HEK293T (cell line): ENCODE measurements around the gene MAMDC2.

Experiments used
- CTCF ChIA-PET: fragments of 350-600 bp; formaldehyde crosslinking; extraction: SDS; loops from one replicate; lab custom pipeline; 2021; ENCODE audit warnings: antibody characterized with exemption, inconsistent platforms; lab: Yijun Ruan, JAX
- POLR2A ChIA-PET: fragments of 350-600 bp; formaldehyde crosslinking; extraction: SDS; loops from one replicate; lab custom pipeline; 2020; ENCODE audit warnings: antibody characterized with exemption, inconsistent platforms; lab: Yijun Ruan, JAX
- DNase-seq: peaks from one replicate; pipeline ENCODE4 v3.0.0; 2012; ENCODE audit warnings: mixed read lengths; ENCODE audit errors: extremely low spot score
- ARNT ChIP-seq: fragments of 450-650 bp; IDR thresholded peaks from 2 replicates; pipeline ENCODE4 v1.6.1; 2017; ENCODE audit warnings: mild to moderate bottlenecking
- BHLHE40 ChIP-seq: fragments of 450-650 bp; IDR thresholded peaks from 2 replicates; pipeline ENCODE4 v1.6.1; 2016; ENCODE audit warnings: mild to moderate bottlenecking, moderate library complexity, borderline replicate concordance
- CTBP1 ChIP-seq: fragments of 450-650 bp; IDR thresholded peaks from 2 replicates; pipeline ENCODE4 v1.6.1; 2016; ENCODE audit warnings: borderline replicate concordance
- ELF4 ChIP-seq: fragments of 450-650 bp; IDR thresholded peaks from 2 replicates; pipeline ENCODE4 v1.6.1; 2017; ENCODE audit warnings: antibody characterized with exemption
- FOXA1 ChIP-seq: fragments of 450-650 bp; IDR thresholded peaks from 2 replicates; pipeline ENCODE4 v1.6.1; 2016; ENCODE audit warnings: mild to moderate bottlenecking
- FOXK2 ChIP-seq: fragments of 450-650 bp; IDR thresholded peaks from 2 replicates; pipeline ENCODE4 v1.6.1; 2016; ENCODE audit warnings: mild to moderate bottlenecking
- FOXM1 ChIP-seq: fragments of 450-650 bp; IDR thresholded peaks from 2 replicates; pipeline ENCODE4 v1.6.1; 2017; ENCODE audit warnings: mild to moderate bottlenecking, borderline replicate concordance
- HDGF ChIP-seq: fragments of 450-650 bp; IDR thresholded peaks from 2 replicates; pipeline ENCODE4 v1.6.1; 2017; ENCODE audit warnings: antibody characterized with exemption, borderline replicate concordance
- L3MBTL2 ChIP-seq: fragments of 450-650 bp; conservative IDR thresholded peaks from 2 replicates; pipeline ENCODE4 v1.6.1; 2016; ENCODE audit warnings: mild to moderate bottlenecking
- LEF1 ChIP-seq: fragments of 450-650 bp; IDR thresholded peaks from 2 replicates; pipeline ENCODE4 v1.6.1; 2017; ENCODE audit warnings: mild to moderate bottlenecking, borderline replicate concordance
- NFRKB ChIP-seq: fragments of 450-650 bp; IDR thresholded peaks from 2 replicates; pipeline ENCODE4 v1.6.1; 2016; ENCODE audit warnings: mild to moderate bottlenecking, moderate library complexity
- SP1 ChIP-seq: fragments of 450-650 bp; IDR thresholded peaks from 2 replicates; pipeline ENCODE4 v1.6.1; 2017
- SUZ12 ChIP-seq: fragments of 450-650 bp; IDR thresholded peaks from 2 replicates; pipeline ENCODE4 v1.6.1; 2016; ENCODE audit warnings: mild to moderate bottlenecking
- TARDBP ChIP-seq: fragments of 450-650 bp; IDR thresholded peaks from 2 replicates; pipeline ENCODE4 v1.6.1; 2016
- ZNF384 ChIP-seq: fragments of 450-650 bp; IDR thresholded peaks from 2 replicates; pipeline ENCODE4 v1.6.1; 2016
- TF ChIP-seq, protein P1 (sequence below): fragments of 450-650 bp; IDR thresholded peaks from 2 replicates; pipeline ENCODE4 v1.6.1; 2016

Gene MAMDC2

DNA sequence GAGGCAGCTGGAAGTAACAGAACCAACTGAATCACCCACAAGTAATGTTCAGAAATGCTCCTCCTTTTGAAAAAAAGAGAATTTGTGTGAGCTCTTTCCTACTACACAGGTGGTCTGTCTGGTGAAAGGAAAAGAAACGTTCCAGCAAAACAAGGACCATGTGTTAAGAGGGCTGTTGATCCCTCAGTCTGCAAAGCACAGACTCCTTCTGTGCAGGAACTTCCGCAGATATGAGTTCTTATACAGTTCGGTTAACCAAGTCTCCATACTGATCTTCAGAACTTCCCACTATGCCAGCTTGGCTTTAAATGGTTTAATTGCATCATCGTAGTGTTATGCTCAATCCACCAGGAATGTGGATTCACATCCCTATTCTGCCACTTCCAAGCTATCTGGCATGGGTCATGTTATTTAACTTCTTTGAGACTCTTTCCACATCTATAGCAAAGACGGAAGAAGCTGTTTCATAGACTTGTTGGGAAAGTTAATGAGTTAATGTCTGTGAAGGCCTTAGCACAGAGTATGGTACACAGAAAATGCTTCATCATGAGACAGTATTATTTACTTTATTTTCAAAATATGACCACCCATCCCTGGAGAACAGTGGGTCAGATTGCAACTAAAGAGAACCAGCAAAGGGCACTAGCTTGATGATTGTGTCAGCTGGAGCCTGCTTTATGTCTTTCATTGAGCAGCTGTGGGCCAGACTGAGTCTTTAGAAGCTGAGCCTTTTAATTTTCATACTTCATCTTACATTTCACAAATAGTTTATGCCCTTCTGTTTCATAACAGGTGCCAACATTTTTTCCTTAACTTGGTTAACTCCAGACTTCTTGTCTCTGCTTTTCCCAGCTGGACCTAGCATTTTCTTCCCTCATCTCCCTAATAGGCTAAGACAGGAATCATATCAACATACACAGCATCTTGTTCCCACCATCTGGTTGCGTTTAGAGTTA is 89.9 kb downstream of the MAMDC2 start:
- no peak for DNase-seq
- TF ChIP-seq ARNT (no peak), NFRKB (no peak), LEF1 (no peak), ELF4 (no peak), SUZ12 (no peak), L3MBTL2 (no peak), ZNF384 (no peak), FOXK2 (no peak), HDGF (no peak), TARDBP (no peak), FOXM1 (no peak), FOXA1 (no peak), CTBP1 (no peak), BHLHE40 (no peak), SP1 (no peak)
- TF ChIP-seq, protein P1, sequence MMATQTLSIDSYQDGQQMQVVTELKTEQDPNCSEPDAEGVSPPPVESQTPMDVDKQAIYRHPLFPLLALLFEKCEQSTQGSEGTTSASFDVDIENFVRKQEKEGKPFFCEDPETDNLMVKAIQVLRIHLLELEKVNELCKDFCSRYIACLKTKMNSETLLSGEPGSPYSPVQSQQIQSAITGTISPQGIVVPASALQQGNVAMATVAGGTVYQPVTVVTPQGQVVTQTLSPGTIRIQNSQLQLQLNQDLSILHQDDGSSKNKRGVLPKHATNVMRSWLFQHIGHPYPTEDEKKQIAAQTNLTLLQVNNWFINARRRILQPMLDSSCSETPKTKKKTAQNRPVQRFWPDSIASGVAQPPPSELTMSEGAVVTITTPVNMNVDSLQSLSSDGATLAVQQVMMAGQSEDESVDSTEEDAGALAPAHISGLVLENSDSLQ = no peak
- ChIA-PET POLR2A (no interaction called here), CTCF (no interaction called here)

- DNase-seq = no peak
- ChIA-PET CTCF (interaction anchor here (0.6 kb wide), 1 partner anchor 237 kb away, joined by 3 read pairs; no protein-coding TSS in a partner anchor), POLR2A (no interaction called here)
- TF ChIP-seq TARDBP (no peak), CTBP1 (no peak), BHLHE40 (no peak), HDGF (no peak), ZNF384 (no peak), SP1 (no peak), NFRKB (no peak), FOXM1 (no peak), ARNT (no peak), FOXA1 (no peak)
- TF ChIP-seq, protein P1 = no peak
These were observed 90.7 kb downstream of the MAMDC2 start for GRCh38 chr9:70134360-70134759.

- TF ChIP-seq CTBP1 (no peak), LEF1 (no peak), ZNF384 (no peak)
- ChIA-PET POLR2A (no interaction called here), CTCF (interaction anchor here (0.6 kb wide), 1 partner anchor 236 kb away, joined by 3 read pairs; no protein-coding TSS in a partner anchor)
- DNase-seq = no peak
These were observed 91.5 kb downstream of the MAMDC2 start for GRCh38 chr9:70135176-70135575.

DNA sequence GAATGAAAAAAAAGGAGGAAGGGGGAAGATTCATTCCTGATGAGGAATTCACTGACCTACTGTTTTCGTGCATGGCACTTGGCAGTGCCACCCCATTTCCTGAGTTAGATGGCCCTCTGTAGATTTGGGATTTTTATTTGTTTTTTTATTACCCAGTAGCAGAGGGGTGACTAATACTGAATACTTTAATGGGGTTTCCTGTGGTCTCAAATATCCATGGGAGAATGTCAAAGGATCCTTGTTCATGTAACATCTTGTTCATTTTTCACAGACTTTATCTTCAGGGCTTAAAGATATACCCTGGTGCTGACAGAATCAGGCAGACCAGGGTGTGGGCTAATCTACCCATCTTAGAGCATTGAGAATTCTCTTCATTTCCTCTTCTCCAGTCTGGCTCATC is 93.0 kb downstream of the MAMDC2 start:
- TF ChIP-seq CTBP1 (no peak), FOXM1 (no peak), ELF4 (no peak), ZNF384 (no peak), TARDBP (no peak), HDGF (no peak), ARNT (no peak), NFRKB (no peak), BHLHE40 (no peak), FOXK2 (no peak), L3MBTL2 (no peak), SP1 (no peak), LEF1 (no peak), SUZ12 (no peak), FOXA1 (no peak)
- TF ChIP-seq, protein P1 = no peak
- CTCF ChIA-PET = no interaction called here
- DNase-seq = no peak
- POLR2A ChIA-PET = no interaction called here

DNA sequence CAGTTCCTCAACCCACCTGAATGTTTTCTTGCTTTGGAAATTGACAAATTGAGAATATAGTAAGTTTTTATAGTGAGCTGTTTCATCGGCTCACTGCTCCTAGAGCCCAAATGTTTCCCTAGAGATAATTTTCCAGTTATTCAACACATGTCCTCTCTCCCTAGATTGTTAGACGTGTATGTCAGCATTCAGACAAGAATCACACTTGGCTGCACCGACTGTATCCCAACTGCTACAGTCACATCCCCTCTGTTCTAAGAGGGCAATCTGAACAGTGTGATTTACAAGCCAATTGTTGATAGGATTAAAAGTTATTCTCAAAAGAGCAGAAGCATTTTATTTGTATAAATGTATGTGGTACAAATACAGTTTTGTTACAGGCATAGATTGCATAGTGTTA is 93.9 kb downstream of the MAMDC2 start:
- TF ChIP-seq NFRKB = no peak
- no peak for TF ChIP-seq HDGF
- TF ChIP-seq BHLHE40 = no peak
- TF ChIP-seq CTBP1 = no peak
- TF ChIP-seq ELF4 = no peak
- no peak for TF ChIP-seq SP1
- TF ChIP-seq ARNT = no peak
- TF ChIP-seq SUZ12 = no peak
- TF ChIP-seq ZNF384 = no peak
- no peak for TF ChIP-seq FOXK2
- TF ChIP-seq, protein P1 = no peak
- TF ChIP-seq FOXM1 = no peak
- TF ChIP-seq FOXA1 = no peak
- TF ChIP-seq TARDBP = no peak
- DNase-seq = no peak
- ChIA-PET POLR2A (no interaction called here), CTCF (no interaction called here)
